Inferior parietal cortex (tissue), 1 donor: ENCODE measurements around the gene COMMD2.

Experiments used
- DNase-seq: peaks from one replicate; pipeline ENCODE4 v3.0.0-alpha.2; 2016; ENCODE audit errors: extremely low spot score

The COMMD2 gene

GRCh38 chr3:149763565-149764195, 11.4 kb upstream of the COMMD2 start:
- DNase-seq: no peak

GRCh38 chr3:149753717-149754116, 1.4 kb upstream of the COMMD2 start:
- DNase-seq: no peak

DNA sequence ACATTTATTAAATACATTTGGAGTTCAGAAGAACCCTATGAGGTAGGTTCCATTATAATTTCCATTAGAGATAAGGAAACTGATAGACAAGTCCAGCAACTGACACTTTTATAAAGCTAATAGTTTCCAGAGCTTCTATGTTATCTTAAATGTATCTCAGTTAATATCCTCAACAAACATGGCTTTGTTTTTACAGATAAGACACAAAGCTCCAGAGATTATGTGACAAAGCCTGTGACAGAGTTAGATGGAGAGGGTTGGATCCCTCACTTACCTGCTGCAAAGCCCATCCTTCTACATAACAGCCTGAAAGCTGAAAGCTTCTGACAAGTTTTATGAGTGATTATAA, 473 bp upstream of the COMMD2 start:
- DNase-seq: no peak

DNA sequence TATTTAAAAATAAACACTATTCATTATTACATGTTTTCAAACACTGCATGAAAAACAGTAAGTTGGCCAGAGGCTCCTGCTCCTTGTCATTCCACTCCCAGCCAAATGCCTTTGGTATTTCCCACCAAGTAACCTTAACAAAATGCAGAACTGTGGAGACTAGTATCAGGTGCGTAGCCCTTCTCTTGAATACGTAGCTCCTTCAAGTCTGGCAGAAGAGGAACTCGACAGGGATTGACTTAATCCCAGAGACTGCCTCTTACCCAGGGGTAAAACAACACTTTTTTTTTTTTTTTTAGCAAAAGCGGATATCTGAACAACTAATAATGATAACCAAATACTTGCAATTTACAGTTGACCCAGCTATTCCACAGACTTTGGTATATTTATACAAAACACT, 738 bp downstream of the COMMD2 start:
- no peak for DNase-seq

DNA sequence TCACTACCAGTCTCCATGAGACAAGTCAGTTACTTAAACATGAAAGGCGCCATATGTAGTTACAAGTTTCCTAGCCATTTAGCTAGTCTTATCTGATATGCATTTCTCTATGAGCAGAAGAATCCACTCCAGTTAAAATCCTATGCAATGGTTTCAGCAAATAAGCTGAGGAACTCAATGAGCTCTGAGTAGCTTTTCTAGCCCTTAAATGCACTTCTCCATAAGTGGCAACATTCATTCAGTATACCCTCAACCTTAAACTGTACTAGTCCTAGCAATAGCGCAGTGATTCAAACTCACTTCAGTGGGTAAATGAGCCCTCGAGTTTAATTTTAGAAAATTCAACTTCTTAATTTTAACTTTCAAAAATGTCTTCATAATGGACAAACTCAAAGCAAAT, 7.7 kb downstream of the COMMD2 start:
- DNase-seq: no peak

GRCh38 chr3:149744151-149744550, 8.1 kb downstream of the COMMD2 start:
- no peak for DNase-seq

DNA sequence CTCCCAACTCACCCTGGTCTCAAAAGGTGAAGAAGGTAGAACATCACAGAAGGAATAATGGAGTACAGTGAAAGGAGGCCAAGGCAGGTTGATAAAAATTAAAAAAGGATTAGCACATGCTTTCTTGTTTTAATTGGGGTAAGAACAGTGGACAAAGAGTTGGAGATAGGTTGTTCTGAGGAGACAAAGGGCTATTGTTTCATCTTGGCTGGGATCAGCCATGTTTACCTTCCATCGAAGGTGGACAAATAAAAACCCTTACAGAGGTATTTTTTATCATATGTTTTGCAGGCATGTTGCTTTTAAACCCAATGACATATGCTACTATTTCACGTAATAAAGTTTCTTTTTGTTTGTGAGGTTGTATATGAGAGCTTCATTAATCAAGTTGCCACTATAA, 12.9 kb downstream of the COMMD2 start:
- no peak for DNase-seq

DNA sequence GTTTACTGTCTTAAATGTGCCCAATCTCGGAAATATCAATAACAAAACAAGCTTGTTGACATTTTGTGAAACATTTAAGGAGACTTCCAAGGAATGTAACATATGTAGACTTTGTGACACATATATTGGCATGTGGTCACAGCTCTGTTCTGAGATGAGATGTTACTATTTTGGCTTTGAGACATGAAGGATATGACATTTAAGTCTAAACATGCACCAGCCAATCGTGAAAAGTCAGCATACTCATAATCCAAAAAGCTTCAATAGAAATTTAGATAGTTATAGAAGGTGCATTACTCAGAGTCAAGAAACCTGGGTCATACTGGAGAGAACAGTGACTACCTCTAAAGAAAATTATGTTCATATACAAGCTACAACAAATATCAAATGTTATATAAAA, 13.4 kb downstream of the COMMD2 start:
- DNase-seq: no peak

GRCh38 chr3:149736953-149737205, 15.4 kb downstream of the COMMD2 start:
- no peak for DNase-seq

DNA sequence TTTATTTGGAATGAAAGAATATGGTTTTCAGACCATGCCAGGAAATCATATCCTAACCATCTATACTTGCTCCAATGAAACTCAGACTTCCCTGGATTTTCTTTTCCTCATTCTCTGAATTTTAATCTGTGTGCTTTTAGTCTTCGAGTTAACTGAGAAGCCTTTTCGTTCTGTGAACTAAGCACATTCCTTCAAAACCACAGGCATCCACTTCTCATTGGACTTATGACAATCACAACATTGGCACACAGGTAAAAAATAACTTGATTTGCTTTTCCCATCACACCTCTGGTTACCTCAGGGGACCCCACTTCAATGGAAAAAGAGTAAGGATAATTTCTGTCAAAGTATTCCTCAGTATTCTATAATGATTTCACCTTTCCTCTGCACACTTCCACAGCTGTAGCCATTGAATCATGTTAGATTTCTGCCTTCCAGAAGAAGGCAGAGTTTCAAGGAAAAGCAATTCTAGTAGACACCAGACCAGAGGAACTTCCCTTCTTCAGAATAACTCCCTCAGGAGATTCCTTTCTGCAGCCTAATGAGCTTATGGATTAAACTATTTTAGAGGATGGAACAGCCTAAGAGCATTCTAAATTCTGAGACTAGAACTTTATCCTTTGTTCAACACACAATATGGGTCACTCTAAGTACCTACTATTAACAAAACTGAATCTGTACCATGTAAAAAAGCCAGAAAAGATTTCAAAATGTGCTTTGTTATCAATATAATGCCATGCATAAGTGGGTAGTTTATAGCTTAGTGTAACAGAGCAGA, 15.9 kb downstream of the COMMD2 start:
- no peak for DNase-seq

- DNase-seq: no peak
These were observed 20.1 kb downstream of the COMMD2 start for GRCh38 chr3:149732234-149732633.

DNA sequence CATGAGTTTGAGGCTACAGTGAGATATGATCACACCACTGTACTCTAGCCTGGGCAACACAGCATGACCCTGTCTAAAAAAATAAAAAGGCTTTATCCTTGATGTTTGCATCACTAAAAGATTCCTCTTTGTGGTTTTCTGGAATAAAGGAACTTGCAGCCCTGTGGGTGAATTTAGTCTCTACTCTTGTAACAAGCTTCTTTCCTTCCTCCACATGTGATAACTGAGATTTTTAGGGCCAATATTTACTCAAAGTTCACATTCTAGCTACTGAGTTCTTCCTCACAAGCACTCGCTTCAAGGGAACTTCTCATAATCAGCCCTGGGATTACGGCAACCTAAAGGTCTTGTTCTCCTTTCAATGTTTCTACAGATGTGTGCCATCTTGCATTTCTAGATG, 24.6 kb downstream of the COMMD2 start:
- no peak for DNase-seq

DNA sequence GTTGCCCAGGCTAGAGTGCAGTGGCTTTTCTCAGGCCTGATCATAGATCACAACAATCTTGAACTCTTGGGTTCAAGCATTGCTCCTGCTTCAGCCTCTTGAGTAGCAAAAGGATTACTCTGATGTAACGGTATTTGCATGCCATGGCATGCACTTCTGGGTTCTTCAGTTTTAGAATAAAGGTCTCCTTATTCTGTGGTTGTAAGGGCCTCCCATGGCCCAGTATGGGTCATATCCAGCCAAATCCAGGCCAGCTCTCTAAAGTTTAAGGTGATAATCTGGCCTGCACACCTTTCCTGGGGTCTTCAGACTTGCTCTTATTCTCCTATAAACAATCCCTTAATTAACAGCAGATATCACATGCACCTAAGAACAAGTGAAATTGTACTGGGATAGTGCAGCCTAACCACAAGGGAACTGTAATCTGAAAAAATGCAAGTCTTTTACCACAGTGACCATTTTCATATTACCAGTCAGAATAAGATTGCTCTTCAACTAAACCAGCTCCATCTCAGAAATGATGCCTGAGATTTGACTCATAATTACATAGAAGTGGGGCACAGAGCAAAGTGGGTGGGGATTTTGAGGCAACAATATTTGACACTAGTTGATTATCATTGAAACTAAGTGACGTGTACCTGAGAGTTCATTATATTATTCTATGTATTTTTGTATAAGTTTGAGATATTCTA, 25.4 kb downstream of the COMMD2 start:
- DNase-seq: no peak

GRCh38 chr3:149723781-149724180, 28.5 kb downstream of the COMMD2 start:
- no peak for DNase-seq

DNA sequence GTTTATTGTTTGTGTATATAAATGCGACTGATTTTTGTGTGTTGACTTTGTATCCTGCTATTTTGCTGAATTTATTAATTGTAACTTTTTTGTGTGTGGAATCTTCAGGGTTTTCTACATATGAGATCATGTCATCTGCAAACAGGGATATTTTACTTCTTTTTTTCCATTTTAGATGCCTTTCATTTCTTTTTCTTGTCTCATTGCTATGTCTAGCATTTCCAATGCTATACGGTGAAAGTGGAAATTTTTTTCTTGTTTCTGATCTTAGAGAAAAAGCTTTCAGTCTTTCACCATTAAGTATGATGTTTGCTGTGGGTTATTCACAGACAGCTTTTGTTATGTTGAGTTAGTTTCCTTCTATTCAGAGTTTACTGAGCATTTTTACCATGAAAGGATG, 31.4 kb downstream of the COMMD2 start:
- no peak for DNase-seq

DNA sequence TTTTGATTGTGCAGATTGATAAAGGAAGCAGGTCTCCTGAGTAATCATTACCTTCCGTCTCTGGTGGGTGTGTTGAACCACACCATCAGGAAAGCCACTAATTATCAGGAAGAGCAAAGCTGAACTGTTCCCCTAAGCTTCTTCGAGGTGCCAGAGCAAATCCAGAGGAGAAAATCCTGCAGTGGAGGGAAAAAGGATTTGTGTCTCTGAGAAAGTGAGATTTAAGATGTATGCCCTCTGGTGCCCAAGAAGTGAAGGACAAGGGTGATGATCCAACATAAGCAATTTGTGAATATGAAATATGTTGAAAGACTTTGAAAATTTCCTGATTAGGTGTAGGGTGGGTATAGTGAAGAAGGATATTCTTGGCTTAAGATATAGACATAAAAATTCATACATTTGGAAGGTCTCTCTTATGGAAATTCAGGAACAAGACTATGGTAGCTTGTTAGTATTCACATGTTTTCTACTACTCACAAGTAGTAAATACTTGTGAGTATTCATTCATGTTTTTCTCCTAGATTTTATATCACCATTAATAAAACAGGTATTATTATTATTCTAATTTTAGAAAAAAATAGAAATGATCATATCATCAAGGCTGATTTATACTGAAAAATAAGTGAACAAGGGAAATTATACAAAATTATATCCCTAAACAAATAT, 34.8 kb downstream of the COMMD2 start:
- DNase-seq: peak; percentile 83

DNA sequence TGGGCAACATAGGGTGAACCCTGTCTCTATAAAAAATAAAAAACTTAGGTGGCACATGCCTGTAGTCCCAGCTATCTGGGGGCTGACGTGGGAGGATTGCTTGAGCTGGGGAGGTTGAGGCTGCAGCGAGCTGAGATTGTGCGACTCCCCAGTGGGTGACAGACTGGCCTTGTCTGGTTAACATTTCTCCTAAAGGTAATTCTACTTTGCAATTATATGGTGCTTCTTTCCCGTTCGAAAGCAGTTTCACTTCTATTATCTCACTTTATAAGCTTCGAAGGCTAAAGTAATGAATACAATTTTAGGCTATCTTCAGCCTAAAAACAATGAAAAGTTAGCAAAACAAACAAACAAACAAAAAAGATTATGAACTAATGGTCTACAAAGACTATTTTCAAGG, 35.3 kb downstream of the COMMD2 start:
- DNase-seq: no peak

GRCh38 chr3:149715247-149715646, 37.0 kb downstream of the COMMD2 start:
- no peak for DNase-seq

DNA sequence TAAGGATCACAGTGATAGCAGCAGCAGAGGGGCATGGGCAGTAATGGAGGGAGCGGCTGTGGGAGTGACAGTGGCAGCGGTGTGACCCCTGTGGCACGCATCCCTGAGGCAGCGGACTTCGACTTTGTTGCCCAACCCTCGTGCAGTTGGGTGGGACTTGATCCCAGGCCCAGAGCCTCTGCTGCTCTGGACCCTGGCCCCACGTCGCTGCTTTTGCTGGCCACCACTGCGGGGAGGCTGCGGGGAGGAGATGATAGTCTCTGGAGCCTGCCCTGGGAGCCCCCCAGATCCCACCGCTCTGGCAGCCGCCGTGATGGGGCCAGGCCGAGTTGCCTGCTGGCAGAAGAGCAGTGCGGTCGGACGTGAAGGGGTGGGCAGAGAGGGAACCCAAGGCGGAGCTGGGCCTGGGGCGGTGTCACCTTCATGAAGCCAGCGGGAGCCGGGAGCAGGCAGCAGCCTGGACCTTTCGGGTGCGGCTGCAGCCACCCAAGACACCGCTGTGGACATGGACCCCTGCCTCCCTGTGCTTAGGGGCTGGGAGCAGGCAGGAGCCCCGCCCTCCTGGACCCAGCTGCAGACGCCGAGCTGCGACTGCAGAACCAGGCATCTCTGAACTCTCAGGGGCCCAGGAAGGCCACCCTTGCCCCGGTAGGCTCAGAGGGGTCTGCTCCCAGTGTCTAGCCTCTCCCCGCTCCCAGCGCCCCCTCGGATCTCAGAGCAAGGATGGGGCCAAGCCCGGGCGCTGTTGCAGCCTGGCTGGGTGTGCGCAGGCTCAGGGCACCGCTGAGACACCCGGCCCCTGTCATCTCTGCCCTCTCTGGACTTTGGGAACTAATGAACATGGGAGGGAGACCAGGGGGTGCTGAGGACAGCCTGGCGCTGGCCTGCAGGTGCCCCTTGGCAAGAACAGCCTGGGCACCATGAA, 38.3 kb downstream of the COMMD2 start:
- no peak for DNase-seq

DNA sequence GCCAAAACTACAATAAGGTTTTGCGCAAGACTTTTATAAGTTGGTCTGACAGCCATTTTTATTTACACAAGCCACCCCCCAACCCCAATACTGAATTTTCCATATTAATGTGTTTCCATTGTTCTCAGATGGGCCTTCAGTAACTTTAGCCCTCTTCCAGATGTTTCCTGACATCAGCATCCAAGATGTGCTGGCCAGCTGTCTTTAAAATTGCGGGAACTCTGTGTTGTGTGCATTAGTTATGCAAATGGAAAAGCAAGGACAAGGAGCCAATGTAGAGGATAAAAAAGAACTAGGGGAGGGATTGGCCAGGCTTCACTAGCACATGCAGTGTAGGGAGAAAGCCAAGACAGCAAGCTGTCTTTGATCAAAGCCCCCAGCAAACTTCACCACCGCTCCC, 45.4 kb downstream of the COMMD2 start:
- no peak for DNase-seq

GRCh38 chr3:149705416-149705815, 46.9 kb downstream of the COMMD2 start:
- no peak for DNase-seq

DNA sequence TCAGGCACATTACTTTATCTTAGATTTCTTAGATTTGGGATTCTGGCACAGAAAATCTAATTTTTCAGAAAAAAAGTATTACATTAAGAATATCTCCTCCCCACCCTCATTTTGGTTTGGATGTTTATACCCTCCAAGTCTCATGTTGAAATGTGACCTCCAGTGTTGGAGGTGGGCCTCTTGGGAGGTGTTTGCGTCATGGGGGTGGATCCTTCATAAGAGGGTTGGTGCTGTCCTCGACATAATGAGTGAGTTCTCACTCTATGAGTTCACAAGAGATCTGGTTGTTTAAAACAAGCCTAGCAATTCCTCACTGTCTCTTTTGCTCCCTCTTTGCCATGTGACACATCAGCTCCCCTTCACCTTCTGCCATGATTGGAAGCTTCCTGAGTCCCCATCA, 48.8 kb downstream of the COMMD2 start:
- DNase-seq: no peak
